Kidney epithelial cell (primary cell): Measurements from ENCODE around the gene LARGE2. TPM values are rescaled to one million over a fixed set of nuclear protein-coding genes. Genes with fewer than 3 reads are reported as not detected.

Source experiments
- DNase-seq: peaks from one replicate; pipeline ENCODE4 v3.0.0-alpha.2; 2010; ENCODE audit warnings: low read depth
- H3K27me3 ChIP-seq: 2 replicates; pipeline ENCODE4 v1.6.0; 2011; ENCODE audit warnings: low read length; ENCODE audit not compliant: control insufficient read depth, insufficient read depth
- H3K36me3 ChIP-seq: 2 replicates; pipeline ENCODE4 v1.5.1; 2011; ENCODE audit warnings: low read length; ENCODE audit not compliant: control insufficient read depth, insufficient read depth
- H3K4me3 ChIP-seq: 2 replicates; pipeline ENCODE4 v1.5.1; 2011; ENCODE audit warnings: low read depth, mild to moderate bottlenecking, control low read depth, low read length
- total RNA-seq: library from RNA; depleted of rRNA; stranded (reverse); fragments of >200 nt; gene quantifications from 2 replicates; pipeline ENCODE4 v1.2.3, GENCODE V29; 2015
- TF ChIP-seq, protein P1 (sequence below): IDR thresholded peaks from 2 replicates; pipeline ENCODE4 v1.5.1; 2011; ENCODE audit warnings: mild to moderate bottlenecking, moderate library complexity, low read length, control low read depth, inconsistent platforms; ENCODE audit not compliant: insufficient read depth, poor library complexity, severe bottlenecking

The LARGE2 gene
- total RNA-seq, 1 donor from 2014 or later: 10.9 TPM

- peaks cover 3% of the 10 kb centered on the region for H3K27me3 ChIP-seq
- DNase-seq: no peak
- no peaks in the 10 kb centered on the region for H3K36me3 ChIP-seq
- TF ChIP-seq, protein P1, sequence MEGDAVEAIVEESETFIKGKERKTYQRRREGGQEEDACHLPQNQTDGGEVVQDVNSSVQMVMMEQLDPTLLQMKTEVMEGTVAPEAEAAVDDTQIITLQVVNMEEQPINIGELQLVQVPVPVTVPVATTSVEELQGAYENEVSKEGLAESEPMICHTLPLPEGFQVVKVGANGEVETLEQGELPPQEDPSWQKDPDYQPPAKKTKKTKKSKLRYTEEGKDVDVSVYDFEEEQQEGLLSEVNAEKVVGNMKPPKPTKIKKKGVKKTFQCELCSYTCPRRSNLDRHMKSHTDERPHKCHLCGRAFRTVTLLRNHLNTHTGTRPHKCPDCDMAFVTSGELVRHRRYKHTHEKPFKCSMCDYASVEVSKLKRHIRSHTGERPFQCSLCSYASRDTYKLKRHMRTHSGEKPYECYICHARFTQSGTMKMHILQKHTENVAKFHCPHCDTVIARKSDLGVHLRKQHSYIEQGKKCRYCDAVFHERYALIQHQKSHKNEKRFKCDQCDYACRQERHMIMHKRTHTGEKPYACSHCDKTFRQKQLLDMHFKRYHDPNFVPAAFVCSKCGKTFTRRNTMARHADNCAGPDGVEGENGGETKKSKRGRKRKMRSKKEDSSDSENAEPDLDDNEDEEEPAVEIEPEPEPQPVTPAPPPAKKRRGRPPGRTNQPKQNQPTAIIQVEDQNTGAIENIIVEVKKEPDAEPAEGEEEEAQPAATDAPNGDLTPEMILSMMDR: no peak
- H3K4me3 ChIP-seq: no peak overlapping the region
Observed at GRCh38 chr11:45929486-45930030, 7.1 kb downstream of the LARGE2 start.

GRCh38 chr11:45930031-45930794 lies 7.8 kb downstream of the LARGE2 start:
- Histone ChIP-seq H3K4me3 (no peak overlapping the region), H3K36me3 (no peaks in the 10 kb centered on the region), H3K27me3 (no peaks in the 10 kb centered on the region)
- DNase-seq: no peak
- TF ChIP-seq, protein P1: no peak

- TF ChIP-seq, protein P1: no peak
- Histone ChIP-seq H3K27me3 (no peaks in the 10 kb centered on the region), H3K4me3 (no peak overlapping the region), H3K36me3 (no peaks in the 10 kb centered on the region)
- DNase-seq: no peak
Observed at GRCh38 chr11:45930951-45931570, 8.6 kb downstream of the LARGE2 start.

DNA sequence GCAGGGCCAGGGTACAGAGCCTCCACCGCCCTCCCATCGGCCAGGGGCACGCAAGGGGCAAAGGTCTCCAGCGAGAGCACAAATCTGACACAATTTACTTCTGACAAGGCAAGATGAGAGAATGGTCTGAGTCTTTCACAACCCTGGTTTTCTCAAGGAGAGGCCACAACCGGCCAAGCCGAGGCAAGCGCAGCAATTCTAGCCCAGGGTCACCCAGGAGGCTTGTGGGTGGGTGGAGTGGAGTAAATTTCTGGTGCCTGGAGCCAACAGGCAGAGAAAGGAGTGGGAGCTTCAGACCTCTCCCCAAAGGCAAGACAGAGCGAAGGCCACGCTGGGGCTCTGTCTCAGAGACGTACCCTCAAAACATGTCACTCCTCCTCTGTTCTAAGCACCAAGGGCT lies 9.3 kb downstream of the LARGE2 start:
- TF ChIP-seq, protein P1: no peak
- DNase-seq: no peak
- no peaks in the 10 kb centered on the region for H3K36me3 ChIP-seq
- H3K27me3 ChIP-seq: no peaks in the 10 kb centered on the region
- H3K4me3 ChIP-seq: no peak overlapping the region

DNA sequence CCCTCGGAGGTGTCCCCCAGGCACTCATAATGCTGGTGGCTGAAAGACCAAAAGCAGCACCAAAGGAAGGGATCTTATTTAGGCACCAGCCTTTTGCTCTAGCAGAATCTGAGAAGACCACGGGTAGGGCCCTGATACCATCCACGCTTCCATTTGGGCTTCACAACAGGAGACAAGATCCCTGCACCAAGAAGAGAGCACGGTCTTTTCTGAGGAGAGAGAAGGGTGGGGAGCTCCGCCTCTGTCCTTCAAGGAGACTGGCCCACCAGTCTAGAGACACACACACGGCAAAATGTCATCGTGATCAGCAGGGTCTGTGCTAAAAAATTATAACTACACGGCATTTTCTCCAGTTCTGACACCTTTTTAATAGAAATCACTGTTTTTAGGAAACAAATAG lies 9.8 kb downstream of the LARGE2 start:
- DNase-seq: no peak
- Histone ChIP-seq H3K27me3 (no peaks in the 10 kb centered on the region), H3K4me3 (no peak overlapping the region), H3K36me3 (no peaks in the 10 kb centered on the region)
- TF ChIP-seq, protein P1: no peak
